ENCODE results near the gene GDPD4. TPM values are rescaled to one million over a fixed set of nuclear protein-coding genes. Genes with fewer than 3 reads are reported as not detected.

GDPD4 gene
- total RNA-seq, 2 experiments from 2014 or later = not detected

DNA sequence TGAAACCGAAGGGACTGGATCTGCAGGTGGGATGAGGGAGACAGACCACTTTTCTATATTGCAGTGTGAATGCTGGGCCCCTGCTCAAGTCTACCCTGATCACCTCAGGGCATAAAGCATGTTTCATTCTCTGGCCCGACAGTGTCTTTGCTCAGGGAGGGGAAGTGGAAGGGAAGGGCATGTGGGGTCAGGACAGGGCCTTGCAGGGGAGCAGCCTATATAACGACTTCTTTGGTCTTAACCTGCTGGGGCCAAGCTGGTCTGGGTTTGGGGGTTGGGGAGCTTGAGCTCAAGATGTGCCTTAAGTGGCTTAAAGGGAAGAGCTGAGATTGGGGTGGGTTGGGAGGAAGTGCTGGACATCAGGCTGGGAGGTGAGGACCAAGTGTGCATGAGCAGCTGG lies 86.4 kb downstream of the GDPD4 start:
- Mint-ChIP-seq H3K36me3 (ENCODE audit: low read depth) (no peaks in the 10 kb centered on the region), H3K27me3 (no peaks in the 10 kb centered on the region), H3K4me1 (ENCODE audit: low read depth) (no peaks in the 10 kb centered on the region), H3K4me3 (no peak overlapping the region), H3K27ac (no peak overlapping the region), H3K9me3 (no peaks in the 10 kb centered on the region)
- ChIA-PET CTCF (no interaction called here), POLR2A (no interaction called here)
- no peak for TF ChIP-seq CTCF (IDR thresholded peaks at IDR 0.05)
- DNase-seq (no peak), ATAC-seq (no peak)
- intact Hi-C loops (cut with micrococcal nuclease) = no loop called here

GRCh38 chr11:77214557-77214956 lies 86.9 kb downstream of the GDPD4 start:
- no peaks in the 10 kb centered on the region for H3K36me3 Mint-ChIP-seq (ENCODE audit: low read depth)
- intact Hi-C loops (cut with micrococcal nuclease) = no loop called here
- H3K27ac Mint-ChIP-seq = no peak overlapping the region
- CTCF ChIA-PET = interaction anchor here (0.9 to 1.6 kb wide), 2 partner anchors 20 to 87 kb away, joined by 3 to 4 read pairs; no protein-coding TSS in a partner anchor
- no peaks in the 10 kb centered on the region for H3K9me3 Mint-ChIP-seq
- DNase-seq = no peak
- no peak overlapping the region for H3K4me3 Mint-ChIP-seq
- no peak for ATAC-seq
- no peaks in the 10 kb centered on the region for H3K4me1 Mint-ChIP-seq (ENCODE audit: low read depth)
- POLR2A ChIA-PET = no interaction called here
- no peaks in the 10 kb centered on the region for H3K27me3 Mint-ChIP-seq
- TF ChIP-seq CTCF (IDR thresholded peaks at IDR 0.05) = no peak

DNA sequence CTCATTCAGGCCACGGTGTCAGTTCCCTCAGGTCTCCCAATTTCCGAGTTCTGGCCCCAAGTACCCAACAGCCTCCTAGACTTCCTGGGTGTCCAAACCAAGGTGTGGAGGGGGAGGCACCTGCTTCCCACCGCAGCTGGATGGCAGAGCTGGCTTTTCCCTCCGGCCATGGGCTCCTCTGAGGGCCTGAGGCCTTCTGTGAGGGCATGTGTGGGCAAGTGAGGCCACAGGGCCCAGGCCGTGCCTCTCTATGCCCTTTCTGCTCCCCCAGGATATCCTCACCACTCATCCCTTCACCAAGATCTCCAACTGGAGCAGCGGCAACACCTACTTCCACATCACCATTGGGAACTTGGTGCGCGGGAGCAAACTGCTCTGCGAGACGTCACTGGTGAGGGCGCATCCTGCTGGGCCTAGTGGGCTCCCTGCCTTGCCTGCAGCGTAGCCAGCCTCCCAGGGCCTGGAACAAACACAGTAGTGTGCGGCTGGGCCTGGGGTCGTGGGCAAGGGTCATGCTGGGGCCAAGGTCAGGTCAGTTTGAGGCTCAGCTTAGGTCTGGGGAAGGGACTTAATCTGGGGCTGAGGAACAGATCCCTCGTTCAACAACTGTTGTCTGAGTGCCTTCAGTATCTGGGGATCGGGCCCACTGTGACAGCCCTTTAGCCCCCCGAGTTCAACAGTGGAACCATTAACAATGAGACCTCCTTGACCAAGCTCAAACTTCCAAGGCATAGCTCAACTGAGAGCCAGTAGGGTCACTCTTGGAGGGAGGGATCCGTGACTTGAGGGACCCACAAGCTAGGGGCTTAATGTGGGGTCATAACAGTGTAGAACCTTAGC lies 87.7 kb downstream of the GDPD4 start:
- Mint-ChIP-seq H3K27me3 (no peaks in the 10 kb centered on the region), H3K36me3 (ENCODE audit: low read depth) (no peaks in the 10 kb centered on the region), H3K4me1 (ENCODE audit: low read depth) (no peaks in the 10 kb centered on the region), H3K4me3 (no peak overlapping the region), H3K27ac (no peak overlapping the region), H3K9me3 (no peaks in the 10 kb centered on the region)
- intact Hi-C loops (cut with micrococcal nuclease) = no loop called here
- DNase-seq (no peak), ATAC-seq (no peak)
- POLR2A ChIA-PET = no interaction called here
- TF ChIP-seq CTCF (IDR thresholded peaks at IDR 0.05) = no peak
- CTCF ChIA-PET = interaction anchor here (0.9 to 1.6 kb wide), 2 partner anchors 20 to 87 kb away, joined by 3 to 4 read pairs; no protein-coding TSS in a partner anchor

- Mint-ChIP-seq H3K36me3 (ENCODE audit: low read depth) (no peaks in the 10 kb centered on the region), H3K4me1 (ENCODE audit: low read depth) (no peaks in the 10 kb centered on the region), H3K27me3 (no peaks in the 10 kb centered on the region), H3K27ac (no peak overlapping the region), H3K4me3 (no peak overlapping the region), H3K9me3 (no peaks in the 10 kb centered on the region)
- ChIA-PET CTCF (interaction anchor here (1.6 kb wide), 1 partner anchor 86 kb away, joined by 4 read pairs; no protein-coding TSS in a partner anchor), POLR2A (no interaction called here)
- TF ChIP-seq CTCF (IDR thresholded peaks at IDR 0.05) = no peak
- ATAC-seq = no peak
- intact Hi-C loops (cut with micrococcal nuclease) = no loop called here
- no peak for DNase-seq
Observed at GRCh38 chr11:77213029-77213579, 88.4 kb downstream of the GDPD4 start.
